Fibroblast of lung (primary cell): Measurements from ENCODE around the gene PRDM16. TPM values are rescaled to one million over a fixed set of nuclear protein-coding genes. Genes with fewer than 3 reads are reported as not detected.

ENCODE experiments used
- DNase-seq, 2 donors: peaks; one replicate each; pipeline versions ENCODE4 v3.0.0 to v3.0.0-alpha.2; 2010; ENCODE audit warnings: low read depth in 2 of 2
- H2AFZ ChIP-seq: 2 replicates; pipeline ENCODE4 v1.5.1; 2012; ENCODE audit warnings: low read length, control low read depth, inconsistent platforms
- H3K27ac ChIP-seq: 2 replicates; pipeline ENCODE4 v1.5.1; 2011; ENCODE audit warnings: low read length, control low read depth; ENCODE audit not compliant: insufficient read depth
- H3K27me3 ChIP-seq: 2 replicates; pipeline ENCODE4 v1.5.1; 2011; ENCODE audit warnings: mild to moderate bottlenecking, low read length; ENCODE audit not compliant: control insufficient read depth, insufficient read depth
- H3K36me3 ChIP-seq: 2 replicates; pipeline ENCODE4 v1.5.1; 2011; ENCODE audit warnings: low read length; ENCODE audit not compliant: control insufficient read depth, insufficient read depth
- H3K4me1 ChIP-seq: 2 replicates; pipeline ENCODE4 v1.5.1; 2011; ENCODE audit warnings: low read length; ENCODE audit not compliant: control insufficient read depth, insufficient read depth; ENCODE audit errors: extremely low read depth
- H3K4me2 ChIP-seq: 2 replicates; pipeline ENCODE4 v1.5.1; 2011; ENCODE audit warnings: low read length, control low read depth; ENCODE audit not compliant: insufficient read depth; ENCODE audit errors: extremely low read depth
- H3K4me3 ChIP-seq, 4 experiments: fragments of 200-600 bp in 1 of 4; sonication (generic) in 1 of 4; replicated peaks in 1 of 4; 2 replicates each; pipeline ENCODE4 v1.5.1; 2011 to 2016; ENCODE audit warnings: low read length in 4 of 4, low read depth in 3 of 4, mild to moderate bottlenecking in 3 of 4, control low read depth in 2 of 4, inconsistent platforms in 1 of 4, mixed read lengths in 1 of 4; ENCODE audit not compliant: insufficient read depth in 1 of 4; ENCODE audit errors: control extremely low read depth in 1 of 4
- H3K79me2 ChIP-seq: 2 replicates; pipeline ENCODE4 v1.5.1; 2012; ENCODE audit warnings: mild to moderate bottlenecking, low read length, inconsistent platforms; ENCODE audit not compliant: control insufficient read depth, insufficient read depth
- H3K9ac ChIP-seq: 2 replicates; pipeline ENCODE4 v1.5.1; 2011; ENCODE audit warnings: mild to moderate bottlenecking, low read length, control low read depth; ENCODE audit not compliant: insufficient read depth
- H3K9me3 ChIP-seq: 2 replicates; pipeline ENCODE4 v1.5.1; 2012; ENCODE audit warnings: low read depth, low read length; ENCODE audit not compliant: control insufficient read depth, insufficient read depth
- H4K20me1 ChIP-seq: 2 replicates; pipeline ENCODE4 v1.5.1; 2011; ENCODE audit warnings: low read length; ENCODE audit not compliant: control insufficient read depth, insufficient read depth; ENCODE audit errors: extremely low read depth
- EZH2 ChIP-seq: IDR thresholded peaks from 2 replicates; pipeline ENCODE4 v1.5.1; 2012; ENCODE audit warnings: low read length, control low read depth, mild to moderate bottlenecking; ENCODE audit errors: missing control alignments
- polyA plus RNA-seq, 2 donors: library from polyadenylated mRNA; depleted of rRNA in 1 of 2; stranded (reverse) in 1 of 2; unstranded in 1 of 2; fragments of >200 nt; gene quantifications; 2 replicates each; pipeline ENCODE4 v1.2.1, GENCODE V29; 2011 to 2012; ENCODE audit warnings: missing spikeins in 1 of 2
- total RNA-seq: library from RNA; depleted of rRNA; stranded (reverse); fragments of >200 nt; gene quantifications from 2 replicates; pipeline ENCODE4 v1.2.1, GENCODE V29; 2014
- TF ChIP-seq, protein P1 (sequence below), 2 donors: IDR thresholded peaks in 1 of 2; conservative IDR thresholded peaks in 1 of 2; 1 replicate in 1 of 2; 2 replicates in 1 of 2; pipeline ENCODE4 v1.5.1; 2011 to 2012; ENCODE audit warnings: low read length in 2 of 2, control low read depth in 1 of 2, inconsistent platforms in 1 of 2, low read depth in 1 of 2, mild to moderate bottlenecking in 1 of 2

Gene PRDM16
- total and polyA plus RNA-seq, 2 donors (not counting 1 experiment from before 2014, with no cell fraction given), result 0.30 to 1.8 TPM

DNA sequence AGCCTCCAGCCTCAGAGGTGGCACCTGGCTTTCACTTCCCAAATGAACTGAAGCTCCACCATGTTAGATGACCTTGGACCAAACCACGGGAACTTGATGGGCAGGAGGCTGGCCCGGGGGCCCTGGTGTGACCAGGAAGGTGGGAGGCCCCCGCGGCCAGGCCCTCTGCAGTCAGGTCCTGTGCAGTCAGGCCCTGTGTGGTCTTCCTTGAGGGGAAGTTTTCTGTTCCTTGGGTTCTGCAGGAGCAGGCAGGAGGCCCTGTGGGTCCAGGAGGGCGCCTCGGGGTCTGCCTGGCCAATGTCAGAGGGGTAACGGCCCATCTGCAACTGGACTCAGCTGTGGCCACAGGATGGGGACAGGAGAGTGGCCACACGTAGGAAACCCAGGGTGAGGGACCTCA, 13.0 kb downstream of the PRDM16 start:
- H3K4me3 ChIP-seq, result no peak overlapping the region
- H3K27me3 ChIP-seq, result no peaks in the 10 kb centered on the region
- H3K4me1 ChIP-seq, result no peaks in the 10 kb centered on the region
- no peak overlapping the region for H3K27ac ChIP-seq
- H3K9ac ChIP-seq, result no peak overlapping the region
- H3K79me2 ChIP-seq, result no peaks in the 10 kb centered on the region
- no peaks in the 10 kb centered on the region for H3K9me3 ChIP-seq
- no peak overlapping the region for H3K4me2 ChIP-seq
- no peaks in the 10 kb centered on the region for H4K20me1 ChIP-seq
- no peaks in the 10 kb centered on the region for H3K36me3 ChIP-seq
- TF ChIP-seq, protein P1, sequence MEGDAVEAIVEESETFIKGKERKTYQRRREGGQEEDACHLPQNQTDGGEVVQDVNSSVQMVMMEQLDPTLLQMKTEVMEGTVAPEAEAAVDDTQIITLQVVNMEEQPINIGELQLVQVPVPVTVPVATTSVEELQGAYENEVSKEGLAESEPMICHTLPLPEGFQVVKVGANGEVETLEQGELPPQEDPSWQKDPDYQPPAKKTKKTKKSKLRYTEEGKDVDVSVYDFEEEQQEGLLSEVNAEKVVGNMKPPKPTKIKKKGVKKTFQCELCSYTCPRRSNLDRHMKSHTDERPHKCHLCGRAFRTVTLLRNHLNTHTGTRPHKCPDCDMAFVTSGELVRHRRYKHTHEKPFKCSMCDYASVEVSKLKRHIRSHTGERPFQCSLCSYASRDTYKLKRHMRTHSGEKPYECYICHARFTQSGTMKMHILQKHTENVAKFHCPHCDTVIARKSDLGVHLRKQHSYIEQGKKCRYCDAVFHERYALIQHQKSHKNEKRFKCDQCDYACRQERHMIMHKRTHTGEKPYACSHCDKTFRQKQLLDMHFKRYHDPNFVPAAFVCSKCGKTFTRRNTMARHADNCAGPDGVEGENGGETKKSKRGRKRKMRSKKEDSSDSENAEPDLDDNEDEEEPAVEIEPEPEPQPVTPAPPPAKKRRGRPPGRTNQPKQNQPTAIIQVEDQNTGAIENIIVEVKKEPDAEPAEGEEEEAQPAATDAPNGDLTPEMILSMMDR (conservative IDR thresholded peaks at IDR 0.05 in 1 of 2, IDR thresholded peaks at IDR 0.05 in 1 of 2; ENCODE audit: low read depth in 1 of 2, low read length in 2 of 2), result no peak
- no peak for TF ChIP-seq EZH2
- no peak overlapping the region for H2AFZ ChIP-seq
- no peak for DNase-seq

DNA sequence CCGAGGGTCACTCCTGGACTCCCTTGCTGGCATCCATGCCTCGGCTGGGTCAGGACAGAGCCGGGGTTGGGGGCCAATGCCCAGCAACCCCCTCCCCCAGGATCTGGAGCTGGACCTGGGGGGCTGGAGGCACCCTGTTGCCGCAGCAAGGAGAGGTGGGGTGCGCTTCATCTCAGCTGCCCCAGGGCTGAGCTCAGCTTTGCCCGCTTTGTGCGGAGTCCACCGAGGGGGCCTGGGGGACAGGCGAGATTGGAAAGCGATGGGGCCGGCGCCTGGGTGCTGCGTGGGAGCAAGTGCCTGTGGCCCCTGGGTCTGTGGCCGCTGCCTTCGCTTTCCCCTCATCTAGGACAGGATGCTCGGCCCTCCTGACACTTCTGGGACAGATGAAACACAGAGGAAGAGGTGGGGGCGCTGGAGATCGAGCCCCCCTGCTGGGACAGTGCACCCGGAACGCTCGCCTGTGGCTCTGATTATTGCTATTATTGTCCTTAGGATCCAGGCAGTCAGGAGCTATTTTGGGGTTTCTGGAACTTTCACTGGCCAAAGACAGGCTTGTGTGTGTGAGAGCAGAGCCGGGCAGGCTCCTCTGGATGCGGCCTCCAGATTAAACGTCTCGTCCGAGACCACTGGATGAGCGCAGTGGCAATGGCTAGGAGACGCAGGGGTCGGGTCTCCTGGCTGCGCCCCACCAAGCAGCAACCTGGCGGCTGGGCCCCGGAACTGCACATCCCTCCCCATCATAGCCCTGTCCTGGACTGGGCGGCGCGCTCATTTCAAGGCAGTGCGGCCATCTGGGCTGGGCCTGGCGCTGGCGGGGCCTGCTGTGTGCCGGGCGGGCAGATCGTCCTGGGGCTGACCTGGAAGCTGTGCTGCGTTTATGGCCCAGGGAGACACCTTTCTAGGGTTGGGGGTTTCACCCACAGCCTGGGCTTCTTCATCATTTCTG, 13.8 kb downstream of the PRDM16 start:
- H2AFZ ChIP-seq, result no peak overlapping the region
- DNase-seq, result no peak
- H3K4me3 ChIP-seq, result no peak overlapping the region
- TF ChIP-seq EZH2, result no peak
- TF ChIP-seq, protein P1 (conservative IDR thresholded peaks at IDR 0.05 in 1 of 2, IDR thresholded peaks at IDR 0.05 in 1 of 2; ENCODE audit: low read depth in 1 of 2, low read length in 2 of 2), result no peak
- no peaks in the 10 kb centered on the region for H3K27me3 ChIP-seq
- no peaks in the 10 kb centered on the region for H3K79me2 ChIP-seq
- no peak overlapping the region for H3K27ac ChIP-seq
- H3K9me3 ChIP-seq, result no peaks in the 10 kb centered on the region
- H3K9ac ChIP-seq, result no peak overlapping the region
- no peaks in the 10 kb centered on the region for H3K36me3 ChIP-seq
- no peaks in the 10 kb centered on the region for H3K4me1 ChIP-seq
- H4K20me1 ChIP-seq, result no peaks in the 10 kb centered on the region
- H3K4me2 ChIP-seq, result no peak overlapping the region

DNA sequence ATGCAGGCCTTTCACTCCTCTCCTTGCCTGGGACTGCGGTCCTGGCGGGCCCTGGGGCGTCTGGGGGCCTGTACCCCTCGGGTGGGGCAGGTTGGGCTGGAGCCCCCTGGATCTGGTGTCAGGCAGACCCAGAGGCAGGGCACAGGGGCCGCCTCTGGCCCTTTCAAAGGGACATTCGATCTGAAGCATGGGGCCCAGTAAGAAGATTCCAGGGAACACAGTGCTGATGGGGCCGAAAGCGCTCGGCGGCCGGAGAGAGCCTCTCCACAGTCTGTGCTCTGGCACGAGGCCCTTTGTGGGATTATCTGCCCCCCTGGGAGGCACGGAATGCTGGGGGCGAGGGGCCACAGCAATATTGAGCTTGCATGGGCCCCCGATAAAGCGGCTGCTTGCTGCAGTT, 15.2 kb downstream of the PRDM16 start:
- H3K4me1 ChIP-seq, result no peaks in the 10 kb centered on the region
- H3K79me2 ChIP-seq, result no peaks in the 10 kb centered on the region
- no peaks in the 10 kb centered on the region for H3K9me3 ChIP-seq
- H3K36me3 ChIP-seq, result no peaks in the 10 kb centered on the region
- TF ChIP-seq EZH2, result no peak
- TF ChIP-seq, protein P1 (conservative IDR thresholded peaks at IDR 0.05 in 1 of 2, IDR thresholded peaks at IDR 0.05 in 1 of 2; ENCODE audit: low read depth in 1 of 2, low read length in 2 of 2), result no peak
- no peaks in the 10 kb centered on the region for H3K27me3 ChIP-seq
- no peak overlapping the region for H3K27ac ChIP-seq
- H4K20me1 ChIP-seq, result no peaks in the 10 kb centered on the region
- H2AFZ ChIP-seq, result no peak overlapping the region
- H3K4me2 ChIP-seq, result no peak overlapping the region
- H3K4me3 ChIP-seq, result no peak overlapping the region
- DNase-seq, result no peak
- no peak overlapping the region for H3K9ac ChIP-seq
